K562 (cell line): ENCODE data around the gene NEU1. TPM values are rescaled to one million over a fixed set of nuclear protein-coding genes. Genes with fewer than 3 reads are reported as not detected.

Experiments used
- ATF2 ChIP-seq: sonication (generic); formaldehyde crosslinking; IDR thresholded peaks from 2 replicates; pipeline ENCODE4 v1.8.1; 2022; ENCODE audit warnings: missing genetic modification reagents
- BRCA1 ChIP-seq, 2 experiments: fragments of 450-650 bp in 1 of 2; sonication (generic) in 1 of 2; formaldehyde crosslinking in 1 of 2; IDR thresholded peaks; 2 replicates each; pipeline versions ENCODE4 v1.5.0 to v1.6.1; 2017 to 2020; ENCODE audit warnings: mild to moderate bottlenecking in 1 of 2, missing genetic modification reagents in 1 of 2
- CREB1 ChIP-seq, 2 experiments: sonication (generic) in 1 of 2; formaldehyde crosslinking in 1 of 2; IDR thresholded peaks; 2 replicates each; pipeline versions ENCODE4 v1.6.1 to v1.8.0; 2012 to 2022; ENCODE audit warnings: inconsistent platforms in 1 of 2, mild to moderate bottlenecking in 1 of 2, missing genetic modification reagents in 1 of 2, moderate library complexity in 1 of 2
- DIDO1 ChIP-seq: fragments of 450-650 bp; IDR thresholded peaks from 2 replicates; pipeline ENCODE4 v1.6.1; 2016; ENCODE audit warnings: low read depth, missing biosample characterization, missing genetic modification characterization
- GTF2A2 ChIP-seq: IDR thresholded peaks from 2 replicates; pipeline ENCODE4 v1.6.1; 2016; ENCODE audit warnings: mild to moderate bottlenecking, missing genetic modification characterization, missing compliant biosample characterization
- HDAC3 ChIP-seq: fragments of 450-650 bp; IDR thresholded peaks from 2 replicates; pipeline ENCODE4 v1.6.1; 2018; ENCODE audit warnings: borderline replicate concordance, mild to moderate bottlenecking, moderate library complexity; ENCODE audit not compliant: partially characterized antibody
- HDAC8 ChIP-seq: fragments of 450-650 bp; IDR thresholded peaks from 2 replicates; pipeline ENCODE4 v1.6.1; 2016; ENCODE audit warnings: mild to moderate bottlenecking, missing genetic modification characterization, moderate library complexity, missing compliant biosample characterization
- HMGN3 ChIP-seq: IDR thresholded peaks from 2 replicates; pipeline ENCODE4 v1.6.1; 2011; ENCODE audit warnings: borderline replicate concordance, low read depth, mild to moderate bottlenecking, mixed read lengths, low read length; ENCODE audit not compliant: insufficient read length; ENCODE audit errors: extremely low read depth
- IFI16 ChIP-seq: fragments of 250-450 bp; sonication (Bioruptor Pico); IDR thresholded peaks from 2 replicates; pipeline ENCODE4 v2.1.2; 2022; ENCODE audit warnings: mild to moderate bottlenecking, inconsistent platforms
- KDM4B ChIP-seq, 2 experiments: fragments of 450-650 bp in 1 of 2; sonication (generic) in 1 of 2; IDR thresholded peaks; 2 replicates each; pipeline ENCODE4 v1.6.1; 2016 to 2017; ENCODE audit warnings: borderline replicate concordance in 2 of 2, antibody characterized with exemption in 1 of 2, low read depth in 1 of 2, mild to moderate bottlenecking in 1 of 2
- MEIS2 ChIP-seq: fragments of 450-650 bp; IDR thresholded peaks from 2 replicates; pipeline ENCODE4 v1.6.1; 2014; ENCODE audit warnings: mild to moderate bottlenecking; ENCODE audit not compliant: partially characterized antibody
- NCOA2 ChIP-seq, 2 experiments: fragments of 450-650 bp; IDR thresholded peaks; 2 replicates each; pipeline ENCODE4 v1.6.1; 2018; ENCODE audit warnings: mild to moderate bottlenecking in 2 of 2, moderate library complexity in 1 of 2; ENCODE audit not compliant: partially characterized antibody in 2 of 2
- NCOA6 ChIP-seq: fragments of 450-650 bp; IDR thresholded peaks from 2 replicates; pipeline ENCODE4 v1.6.1; 2017; ENCODE audit warnings: mild to moderate bottlenecking
- POLR2A ChIP-seq: fragments of 450-650 bp; conservative IDR thresholded peaks from 2 replicates; pipeline ENCODE4 v1.6.1; 2016
- POLR3G ChIP-seq: IDR thresholded peaks from 2 replicates; pipeline ENCODE4 v1.6.1; 2011; ENCODE audit not compliant: insufficient read length, insufficient replicate concordance; ENCODE audit errors: extremely low read depth
- RAD51 ChIP-seq: fragments of 450-650 bp; IDR thresholded peaks from 2 replicates; pipeline ENCODE4 v1.7.1; 2016; ENCODE audit warnings: low read depth, mild to moderate bottlenecking, borderline replicate concordance
- THRB ChIP-seq: fragments of 450-650 bp; formaldehyde crosslinking; conservative IDR thresholded peaks from 2 replicates; pipeline ENCODE4 v1.4.0; 2022; ENCODE audit warnings: mild to moderate bottlenecking, missing genetic modification characterization
- ZBTB33 ChIP-seq: sonication (generic); formaldehyde crosslinking; IDR thresholded peaks from 2 replicates; pipeline ENCODE4 v1.8.1; 2023; ENCODE audit warnings: mild to moderate bottlenecking, missing genetic modification reagents
- ZBTB43 ChIP-seq: sonication (generic); formaldehyde crosslinking; IDR thresholded peaks from 2 replicates; pipeline ENCODE4 v1.8.0; 2023; ENCODE audit warnings: mild to moderate bottlenecking, missing genetic modification reagents
- ZC3H4 ChIP-seq: sonication (generic); formaldehyde crosslinking; IDR thresholded peaks from 2 replicates; pipeline ENCODE4 v1.9.0; 2021; ENCODE audit warnings: missing genetic modification reagents, borderline replicate concordance
- ZNF232 ChIP-seq: sonication (generic); formaldehyde crosslinking; IDR thresholded peaks from 2 replicates; pipeline ENCODE4 v1.8.0; 2022; ENCODE audit warnings: mild to moderate bottlenecking, missing genetic modification reagents
- ZNF253 ChIP-seq: fragments of 250-450 bp; sonication (Bioruptor Pico); conservative IDR thresholded peaks from 2 replicates; pipeline ENCODE4 v1.6.1; 2021; ENCODE audit warnings: mild to moderate bottlenecking
- ZNF707 ChIP-seq: fragments of 250-450 bp; sonication (Bioruptor Pico); conservative IDR thresholded peaks from 2 replicates; pipeline ENCODE4 v1.8.0; 2022; ENCODE audit warnings: inconsistent platforms, mild to moderate bottlenecking, moderate library complexity
- ZNF785 ChIP-seq: fragments of 250-450 bp; sonication (Bioruptor Pico); IDR thresholded peaks from 2 replicates; pipeline ENCODE4 v1.4.0; 2020; ENCODE audit warnings: mild to moderate bottlenecking
- polyA plus RNA-seq, 8 experiments: library from polyadenylated mRNA; depleted of rRNA in 4 of 8; stranded (reverse) in 5 of 8; unstranded in 3 of 8; fragments of >200 nt; fragmentation: Nextera tagmentation in 2 of 8; fragmentation: Illumina TruSeq in 1 of 8; extraction: Ambion mirVana in 2 of 8; extraction: Trizol in 1 of 8; gene quantifications; 2 replicates each; pipeline versions ENCODE4 v1.2.1 to v1.2.3, GENCODE V29; 2011 to 2014; ENCODE audit warnings: inconsistent platforms in 1 of 8, missing spikeins in 1 of 8
- total RNA-seq, 7 experiments: library from RNA; depleted of rRNA in 6 of 7; stranded (reverse); fragments of >200 nt in 6 of 7; fragmentation: Illumina TruSeq in 2 of 7; extraction: Trizol in 2 of 7; gene quantifications; 2 replicates each; pipeline versions ENCODE4 v1.2.1 to v1.2.3, GENCODE V29; 2011 to 2021; ENCODE audit warnings: low replicate concordance in 1 of 7

NEU1 gene
- total and polyA plus RNA-seq, 9 of the 15 experiments (the other 6 are each of a cell fraction or from before 2014, with no cell fraction given): 14.8 to 67.8 (median 51.0) TPM

- TF ChIP-seq ZBTB43 (CRISPR knock-in tag): no peak
- TF ChIP-seq THRB (CRISPR knock-in tag): peak; percentile 67; the same call in 1 of the 2 replicates
- TF ChIP-seq HDAC3: no peak
- no peak for TF ChIP-seq POLR3G
- TF ChIP-seq ZBTB33 (CRISPR knock-in tag): no peak
- TF ChIP-seq ZC3H4 (CRISPR knock-in tag): 0 out of 2 replicates have a peak, but pooled peaks have one; percentile 81
- no peak for TF ChIP-seq MEIS2
- TF ChIP-seq ZNF707 (CRISPR knock-in tag): no peak; the same call in 1 of the 2 replicates
- no peak for TF ChIP-seq RAD51
- no peak; the same call in 1 of the 2 replicates for TF ChIP-seq GTF2A2 (tag)
- no peak for TF ChIP-seq ZNF785 (CRISPR knock-in tag)
- TF ChIP-seq HMGN3: no peak
- no peak for TF ChIP-seq POLR2A
- no peak for TF ChIP-seq DIDO1 (tag)
- no peak for TF ChIP-seq KDM4B (IDR thresholded peaks at IDR 0.05; ENCODE audit: borderline replicate concordance in 2 of 2, low read depth in 1 of 2)
- TF ChIP-seq CREB1 (IDR thresholded peaks at IDR 0.05): no peak
- TF ChIP-seq CREB1 (CRISPR knock-in tag; IDR thresholded peaks at IDR 0.05): no peak
- TF ChIP-seq ZNF253 (CRISPR knock-in tag): no peak
- TF ChIP-seq HDAC8 (tag): no peak
- TF ChIP-seq NCOA6: no peak
- no peak for TF ChIP-seq ZNF232
- TF ChIP-seq BRCA1 (IDR thresholded peaks at IDR 0.05): no peak
- TF ChIP-seq BRCA1 (CRISPR knock-in tag; IDR thresholded peaks at IDR 0.05): no peak
- no peak for TF ChIP-seq NCOA2 (IDR thresholded peaks at IDR 0.05; ENCODE audit: partially characterized antibody in 2 of 2)
- TF ChIP-seq IFI16 (CRISPR knock-in tag): peak; percentile 69; the same call in 1 of the 2 replicates
- TF ChIP-seq ATF2 (CRISPR knock-in tag): no peak
Observed at GRCh38 chr6:31861919-31862343, 690 bp downstream of the NEU1 start (continued).
